ENCODE measurements around the gene ZNF135.

The ZNF135 gene

GRCh38 chr19:58033741-58034476, 25.2 kb upstream of the ZNF135 start, which contains the start of gene ZSCAN1:
ZSCAN1 (plus strand) TSS chr19:58034025; CDS start chr19:58037837, 3,812 bp downstream.
- Histone ChIP-seq H3K27me3 (replicated peaks; ENCODE audit: control insufficient read depth, insufficient read depth, low read length, poor library complexity, severe bottlenecking) (no peaks in the 10 kb centered on the region), H3K36me3 (ENCODE audit: control insufficient read depth, insufficient read depth, low read length) (no peaks in the 10 kb centered on the region), H3K9me3 (ENCODE audit: control insufficient read depth, low read length) (no peaks in the 10 kb centered on the region), H3K4me3 (ENCODE audit: insufficient read depth, low read depth, low read length, poor library complexity, severe bottlenecking) (no peak within 1 kb of the TSS), H3K27ac (ENCODE audit: insufficient read depth, low read length, poor library complexity, severe bottlenecking) (no peak within 1 kb of the TSS), H3K4me1 (ENCODE audit: control insufficient read depth, insufficient read depth, low read length, poor library complexity, severe bottlenecking) (no peaks in the 10 kb centered on the region)
- DNase-seq, result no peak

GRCh38 chr19:58034477-58034793, 24.6 kb upstream of the ZNF135 start:
- Histone ChIP-seq H3K27me3 (replicated peaks; ENCODE audit: control insufficient read depth, insufficient read depth, low read length, poor library complexity, severe bottlenecking) (no peaks in the 10 kb centered on the region), H3K9me3 (ENCODE audit: control insufficient read depth, low read length) (no peaks in the 10 kb centered on the region), H3K36me3 (ENCODE audit: control insufficient read depth, insufficient read depth, low read length) (no peaks in the 10 kb centered on the region), H3K4me1 (ENCODE audit: control insufficient read depth, insufficient read depth, low read length, poor library complexity, severe bottlenecking) (no peaks in the 10 kb centered on the region), H3K4me3 (ENCODE audit: insufficient read depth, low read depth, low read length, poor library complexity, severe bottlenecking) (no peak overlapping the region), H3K27ac (ENCODE audit: insufficient read depth, low read length, poor library complexity, severe bottlenecking) (no peak overlapping the region)
- no peak for DNase-seq

- Histone ChIP-seq H3K9me3 (ENCODE audit: control insufficient read depth, low read length) (peaks cover 5% of the 10 kb centered on the region), H3K36me3 (ENCODE audit: control insufficient read depth, insufficient read depth, low read length) (no peaks in the 10 kb centered on the region), H3K4me3 (ENCODE audit: insufficient read depth, low read depth, low read length, poor library complexity, severe bottlenecking) (no peak overlapping the region), H3K4me1 (ENCODE audit: control insufficient read depth, insufficient read depth, low read length, poor library complexity, severe bottlenecking) (no peaks in the 10 kb centered on the region), H3K27me3 (replicated peaks; ENCODE audit: control insufficient read depth, insufficient read depth, low read length, poor library complexity, severe bottlenecking) (no peaks in the 10 kb centered on the region), H3K27ac (ENCODE audit: insufficient read depth, low read length, poor library complexity, severe bottlenecking) (no peak overlapping the region)
- DNase-seq, result no peak
Observed at GRCh38 chr19:58035863-58036262, 23.2 kb upstream of the ZNF135 start.

GRCh38 chr19:58037927-58038687, 21.0 kb upstream of the ZNF135 start:
- peaks cover 5% of the 10 kb centered on the region for H3K9me3 ChIP-seq (ENCODE audit: control insufficient read depth, low read length)
- no peaks in the 10 kb centered on the region for H3K4me1 ChIP-seq (ENCODE audit: control insufficient read depth, insufficient read depth, low read length, poor library complexity, severe bottlenecking)
- H3K27me3 ChIP-seq (replicated peaks; ENCODE audit: control insufficient read depth, insufficient read depth, low read length, poor library complexity, severe bottlenecking), result no peaks in the 10 kb centered on the region
- DNase-seq, result no peak
- no peak overlapping the region for H3K4me3 ChIP-seq (ENCODE audit: insufficient read depth, low read depth, low read length, poor library complexity, severe bottlenecking)
- H3K27ac ChIP-seq (ENCODE audit: insufficient read depth, low read length, poor library complexity, severe bottlenecking), result no peak overlapping the region
- no peaks in the 10 kb centered on the region for H3K36me3 ChIP-seq (ENCODE audit: control insufficient read depth, insufficient read depth, low read length)

GRCh38 chr19:58038688-58039204, 20.3 kb upstream of the ZNF135 start:
- no peak for DNase-seq
- H3K4me3 ChIP-seq (ENCODE audit: insufficient read depth, low read depth, low read length, poor library complexity, severe bottlenecking), result no peak overlapping the region
- no peak overlapping the region for H3K27ac ChIP-seq (ENCODE audit: insufficient read depth, low read length, poor library complexity, severe bottlenecking)
- no peaks in the 10 kb centered on the region for H3K36me3 ChIP-seq (ENCODE audit: control insufficient read depth, insufficient read depth, low read length)
- H3K27me3 ChIP-seq (replicated peaks; ENCODE audit: control insufficient read depth, insufficient read depth, low read length, poor library complexity, severe bottlenecking), result no peaks in the 10 kb centered on the region
- H3K4me1 ChIP-seq (ENCODE audit: control insufficient read depth, insufficient read depth, low read length, poor library complexity, severe bottlenecking), result no peaks in the 10 kb centered on the region
- peaks cover 5% of the 10 kb centered on the region for H3K9me3 ChIP-seq (ENCODE audit: control insufficient read depth, low read length)

GRCh38 chr19:58040751-58041525, 18.1 kb upstream of the ZNF135 start:
- H3K9me3 ChIP-seq (ENCODE audit: control insufficient read depth, low read length), result peaks cover 5% of the 10 kb centered on the region
- H3K27me3 ChIP-seq (replicated peaks; ENCODE audit: control insufficient read depth, insufficient read depth, low read length, poor library complexity, severe bottlenecking), result no peaks in the 10 kb centered on the region
- no peak for DNase-seq

GRCh38 chr19:58042495-58043340, 16.4 kb upstream of the ZNF135 start:
- H3K27ac ChIP-seq (ENCODE audit: insufficient read depth, low read length, poor library complexity, severe bottlenecking), result no peak overlapping the region
- H3K9me3 ChIP-seq (ENCODE audit: control insufficient read depth, low read length), result peaks cover 5% of the 10 kb centered on the region
- no peak overlapping the region for H3K4me3 ChIP-seq (ENCODE audit: insufficient read depth, low read depth, low read length, poor library complexity, severe bottlenecking)

More at GRCh38 chr19:58040751-58041525, 18.1 kb upstream of the ZNF135 start:
- Histone ChIP-seq H3K4me3 (ENCODE audit: insufficient read depth, low read depth, low read length, poor library complexity, severe bottlenecking) (no peak overlapping the region), H3K4me1 (ENCODE audit: control insufficient read depth, insufficient read depth, low read length, poor library complexity, severe bottlenecking) (no peaks in the 10 kb centered on the region), H3K27ac (ENCODE audit: insufficient read depth, low read length, poor library complexity, severe bottlenecking) (no peak overlapping the region), H3K36me3 (ENCODE audit: control insufficient read depth, insufficient read depth, low read length) (no peaks in the 10 kb centered on the region)

GRCh38 chr19:58044391-58044790, 14.7 kb upstream of the ZNF135 start:
- no peak overlapping the region for H3K27ac ChIP-seq (ENCODE audit: insufficient read depth, low read length, poor library complexity, severe bottlenecking)

More at GRCh38 chr19:58042495-58043340, 16.4 kb upstream of the ZNF135 start:
- Histone ChIP-seq H3K4me1 (ENCODE audit: control insufficient read depth, insufficient read depth, low read length, poor library complexity, severe bottlenecking) (no peaks in the 10 kb centered on the region), H3K36me3 (ENCODE audit: control insufficient read depth, insufficient read depth, low read length) (no peaks in the 10 kb centered on the region), H3K27me3 (replicated peaks; ENCODE audit: control insufficient read depth, insufficient read depth, low read length, poor library complexity, severe bottlenecking) (no peaks in the 10 kb centered on the region)
- no peak for DNase-seq

GRCh38 chr19:58044886-58045285, 14.2 kb upstream of the ZNF135 start:
- no peak overlapping the region for H3K27ac ChIP-seq (ENCODE audit: insufficient read depth, low read length, poor library complexity, severe bottlenecking)
- H3K36me3 ChIP-seq (ENCODE audit: control insufficient read depth, insufficient read depth, low read length), result no peaks in the 10 kb centered on the region
- no peak for DNase-seq
- no peaks in the 10 kb centered on the region for H3K27me3 ChIP-seq (replicated peaks; ENCODE audit: control insufficient read depth, insufficient read depth, low read length, poor library complexity, severe bottlenecking)
- no peak overlapping the region for H3K4me3 ChIP-seq (ENCODE audit: insufficient read depth, low read depth, low read length, poor library complexity, severe bottlenecking)
- H3K9me3 ChIP-seq (ENCODE audit: control insufficient read depth, low read length), result peaks cover 11% of the 10 kb centered on the region
- H3K4me1 ChIP-seq (ENCODE audit: control insufficient read depth, insufficient read depth, low read length, poor library complexity, severe bottlenecking), result no peaks in the 10 kb centered on the region

More at GRCh38 chr19:58044391-58044790, 14.7 kb upstream of the ZNF135 start:
- no peak overlapping the region for H3K4me3 ChIP-seq (ENCODE audit: insufficient read depth, low read depth, low read length, poor library complexity, severe bottlenecking)
- no peak for DNase-seq
- peaks cover 9% of the 10 kb centered on the region for H3K9me3 ChIP-seq (ENCODE audit: control insufficient read depth, low read length)
- H3K27me3 ChIP-seq (replicated peaks; ENCODE audit: control insufficient read depth, insufficient read depth, low read length, poor library complexity, severe bottlenecking), result no peaks in the 10 kb centered on the region
- H3K4me1 ChIP-seq (ENCODE audit: control insufficient read depth, insufficient read depth, low read length, poor library complexity, severe bottlenecking), result no peaks in the 10 kb centered on the region
- H3K36me3 ChIP-seq (ENCODE audit: control insufficient read depth, insufficient read depth, low read length), result no peaks in the 10 kb centered on the region

Data from effector memory CD4-positive, alpha-beta T cell (primary cell).